Large intestine (tissue), 3 donors: ENCODE data around the gene PPP2R5E. TPM values are rescaled to one million over a fixed set of nuclear protein-coding genes. Genes with fewer than 3 reads are reported as not detected.
"Not testable (repeated sequence)": the region's sequence is repeated elsewhere in the genome, so short reads cannot be mapped to it uniquely, and the experiment has no call there.

Source experiments
- DNase-seq, 2 donors: peaks; one replicate each; pipeline versions ENCODE4 v3.0.0 to v3.0.0-alpha.2; 2013
- H3K27ac ChIP-seq: one replicate; pipeline ENCODE4 v1.5.1; 2013; ENCODE audit warnings: low read length
- H3K27me3 ChIP-seq: 2 replicates; pipeline ENCODE4 v1.6.1; 2013; ENCODE audit warnings: low read length; ENCODE audit not compliant: control insufficient read depth, insufficient read depth
- H3K36me3 ChIP-seq: 2 replicates; pipeline ENCODE4 v1.6.1; 2013; ENCODE audit warnings: low read length; ENCODE audit not compliant: control insufficient read depth, insufficient read depth
- H3K4me1 ChIP-seq: one replicate; pipeline ENCODE4 v1.6.1; 2013; ENCODE audit warnings: low read length; ENCODE audit not compliant: control insufficient read depth, insufficient read depth
- H3K4me3 ChIP-seq: one replicate; pipeline ENCODE4 v1.5.1; 2013; ENCODE audit warnings: low read length
- H3K9me3 ChIP-seq: one replicate; pipeline ENCODE4 v1.6.1; 2013; ENCODE audit warnings: mild to moderate bottlenecking, low read depth, low read length, moderate library complexity; ENCODE audit not compliant: control insufficient read depth
- WGBS: methylation state at CpG from one replicate; pipeline ENCODE4 v1.1.5; 2013; ENCODE audit warnings: low lambda C conversion rate; ENCODE audit not compliant: insufficient coverage; 5-methylcytosine and 5-hydroxymethylcytosine counted together
- polyA plus RNA-seq: library from polyadenylated mRNA; unstranded; fragments of 120-200 nt; gene quantifications from one replicate; pipeline ENCODE4 v1.2.1, GENCODE V29; 2013

Gene PPP2R5E
- polyA plus RNA-seq, 1 donor, result 22.4 TPM

DNA sequence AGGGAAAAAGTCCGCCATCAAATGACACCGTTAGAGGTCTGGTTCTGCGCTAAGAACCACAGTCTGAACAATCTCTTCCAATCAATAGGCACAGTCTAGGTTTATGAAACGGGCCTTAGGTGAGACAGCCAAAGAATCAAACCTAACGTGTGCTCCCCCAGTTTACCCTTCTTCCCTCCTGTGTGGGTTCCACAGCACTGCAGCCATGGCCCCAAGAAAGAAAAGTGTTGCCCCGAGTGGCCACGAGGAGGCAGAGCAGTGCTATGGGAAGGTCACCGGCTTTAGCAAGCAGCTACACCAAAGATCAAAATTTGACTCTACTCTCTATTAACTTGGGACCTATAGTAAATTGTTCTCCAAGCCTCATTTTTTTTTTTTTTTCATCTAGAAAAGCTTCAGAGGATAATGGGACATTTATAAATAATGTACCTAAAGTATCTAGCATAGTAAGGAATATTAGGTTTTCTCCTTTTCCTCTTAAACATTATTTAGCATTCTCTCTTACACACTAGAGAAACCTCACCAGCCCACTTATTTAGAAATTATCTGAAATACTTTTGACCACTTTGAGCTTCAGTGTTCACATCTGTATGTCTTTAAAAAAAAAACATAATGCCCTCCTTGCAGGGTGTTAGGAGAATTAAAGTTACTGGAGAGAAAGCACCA is 154.3 kb downstream of the PPP2R5E start:
- peak; percentile 32 to 35 for DNase-seq
- no peak overlapping the region for H3K4me3 ChIP-seq
- H3K9me3 ChIP-seq, result no peaks in the 10 kb centered on the region
- H3K27ac ChIP-seq, result no peak overlapping the region
- WGBS, result 60% methylated on average over 1 of the region's 8 CpGs
- no peaks in the 10 kb centered on the region for H3K27me3 ChIP-seq
- H3K36me3 ChIP-seq, result peaks cover 39% of the 10 kb centered on the region
- H3K4me1 ChIP-seq, result no peaks in the 10 kb centered on the region

DNA sequence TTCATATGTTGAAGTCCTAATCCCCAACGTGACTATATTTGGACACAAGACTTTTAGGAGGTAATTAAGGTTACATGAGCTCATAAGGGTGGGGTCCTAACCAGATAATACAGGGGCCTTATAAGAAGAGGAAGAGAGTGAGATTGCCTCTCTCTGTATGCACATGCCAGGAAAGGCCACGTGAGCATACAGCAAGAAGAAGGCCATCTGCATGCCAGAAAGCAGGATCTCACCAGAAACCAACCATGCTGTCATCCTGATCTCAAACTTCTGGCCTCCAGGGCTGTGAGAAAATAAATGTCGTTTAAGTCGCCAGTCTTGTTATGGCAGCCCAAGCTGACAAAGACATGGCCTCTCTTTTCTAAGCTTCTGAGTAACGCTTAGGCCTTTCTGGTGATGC is 155.5 kb downstream of the PPP2R5E start:
- Histone ChIP-seq H3K27ac (no peak overlapping the region), H3K4me1 (no peaks in the 10 kb centered on the region), H3K36me3 (peaks cover 45% of the 10 kb centered on the region), H3K4me3 (no peak overlapping the region), H3K9me3 (no peaks in the 10 kb centered on the region), H3K27me3 (no peaks in the 10 kb centered on the region)
- WGBS, result 100% methylated on average over 3 of the region's 5 CpGs
- DNase-seq, result no peak

DNA sequence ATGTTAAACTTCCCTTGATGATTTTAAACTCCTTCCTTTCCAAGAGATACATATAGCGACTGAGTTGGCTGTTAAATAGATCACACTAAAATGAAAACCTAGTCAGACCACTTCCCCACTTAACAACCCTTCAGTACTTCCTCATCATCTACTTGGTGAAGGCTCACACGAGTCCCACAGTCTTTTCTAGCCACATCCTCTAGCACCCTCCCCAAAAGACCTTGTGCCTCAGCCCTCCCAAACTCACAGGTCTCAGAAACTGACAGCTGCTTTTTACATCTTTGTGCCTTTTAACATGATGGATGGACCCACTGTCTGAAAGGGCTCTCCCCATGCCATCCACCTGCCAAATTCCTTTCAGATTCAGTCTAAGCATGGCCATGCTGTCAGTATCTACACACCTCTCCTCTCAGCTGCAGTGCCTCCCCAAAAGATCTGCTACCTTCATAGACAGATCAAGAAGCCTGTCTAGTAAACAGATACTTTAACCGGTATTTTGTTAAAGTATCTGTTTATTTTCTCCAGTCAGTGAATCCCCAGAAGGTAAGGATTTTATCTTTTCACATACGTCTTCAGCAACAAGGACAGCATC is 159.3 kb downstream of the PPP2R5E start:
- H3K9me3 ChIP-seq, result no peaks in the 10 kb centered on the region
- H3K36me3 ChIP-seq, result peaks cover 50% of the 10 kb centered on the region
- no peaks in the 10 kb centered on the region for H3K27me3 ChIP-seq
- H3K27ac ChIP-seq, result no peak overlapping the region
- peak in 1 of 2 donors; percentile 9 for DNase-seq
- no peaks in the 10 kb centered on the region for H3K4me1 ChIP-seq
- WGBS, result 100% methylated on average over 3 of the region's 4 CpGs
- H3K4me3 ChIP-seq, result no peak overlapping the region

DNA sequence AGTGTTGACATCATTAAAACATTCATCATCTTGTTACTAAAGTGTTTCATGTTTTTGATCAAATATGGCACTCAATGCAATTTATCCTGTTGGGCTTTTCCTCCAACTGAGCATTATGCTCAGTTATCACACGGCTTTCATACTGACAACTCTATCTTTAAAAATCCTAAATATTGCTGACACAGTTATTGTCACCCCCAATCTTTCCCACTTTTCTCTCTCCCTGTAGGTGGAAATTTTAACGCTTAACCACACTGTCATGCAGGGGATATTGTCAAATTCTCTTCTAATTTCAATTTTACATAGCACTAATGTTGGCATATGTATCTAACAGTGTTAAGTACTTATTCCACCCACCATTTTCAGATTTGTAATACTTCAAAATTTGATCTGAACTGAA is 164.7 kb downstream of the PPP2R5E start:
- H3K36me3 ChIP-seq, result peaks cover 28% of the 10 kb centered on the region
- no peak overlapping the region for H3K27ac ChIP-seq
- no peak overlapping the region for H3K4me3 ChIP-seq
- no peaks in the 10 kb centered on the region for H3K4me1 ChIP-seq
- 100% methylated on average over 1 of the region's 2 CpGs for WGBS
- no peak for DNase-seq
- no peaks in the 10 kb centered on the region for H3K27me3 ChIP-seq
- H3K9me3 ChIP-seq, result no peaks in the 10 kb centered on the region

DNA sequence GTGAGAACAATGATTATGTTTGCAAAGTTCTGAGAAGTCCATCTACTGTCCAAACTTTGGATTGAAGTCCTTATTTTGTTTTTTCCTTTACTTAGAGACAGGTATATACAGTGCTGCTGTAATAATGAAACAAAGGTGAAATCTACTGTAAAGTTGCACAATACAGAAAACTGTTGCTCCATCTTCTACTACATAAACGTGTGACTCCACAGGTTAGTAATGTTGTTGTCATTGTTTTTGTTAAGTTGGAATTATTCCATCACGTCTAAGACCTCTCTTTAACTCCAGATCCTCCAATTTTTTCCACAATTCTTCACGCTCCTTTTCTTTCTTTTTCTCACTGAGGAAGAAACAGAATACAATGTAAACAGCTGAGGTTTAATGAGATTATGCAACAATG is 167.4 kb downstream of the PPP2R5E start:
- Histone ChIP-seq H3K36me3 (peaks cover 11% of the 10 kb centered on the region), H3K27me3 (no peaks in the 10 kb centered on the region), H3K4me1 (no peaks in the 10 kb centered on the region), H3K9me3 (no peaks in the 10 kb centered on the region), H3K4me3 (no peak overlapping the region), H3K27ac (no peak overlapping the region)
- peak; percentile 20 to 63 for DNase-seq
- WGBS, result 70% methylated on average over 2 of the region's 3 CpGs

DNA sequence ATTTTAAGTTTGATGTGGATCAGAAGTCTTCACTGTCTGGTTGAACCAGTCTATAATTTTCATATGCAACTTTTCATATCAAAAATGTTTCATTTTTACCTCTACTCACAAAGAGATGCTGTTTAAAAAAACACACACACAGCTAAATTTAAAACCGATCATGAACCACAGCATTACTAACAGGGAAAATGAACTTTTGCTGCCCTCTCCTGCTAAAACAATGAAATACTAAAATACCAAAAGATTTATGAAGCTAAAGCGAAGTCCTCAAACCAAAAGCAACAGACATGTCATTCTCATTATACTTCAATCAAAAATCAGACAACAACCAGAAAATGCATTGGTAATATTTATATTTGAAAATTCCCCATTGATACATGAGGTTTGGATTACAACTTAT is 171.6 kb downstream of the PPP2R5E start:
- H3K4me1 ChIP-seq, H3K36me3 ChIP-seq, DNase-seq, H3K27me3 ChIP-seq, H3K9me3 ChIP-seq, H3K4me3 ChIP-seq, H3K27ac ChIP-seq: not testable (repeated sequence)
- WGBS, result no CpG with 5 or more reads among the region's 2 CpGs

DNA sequence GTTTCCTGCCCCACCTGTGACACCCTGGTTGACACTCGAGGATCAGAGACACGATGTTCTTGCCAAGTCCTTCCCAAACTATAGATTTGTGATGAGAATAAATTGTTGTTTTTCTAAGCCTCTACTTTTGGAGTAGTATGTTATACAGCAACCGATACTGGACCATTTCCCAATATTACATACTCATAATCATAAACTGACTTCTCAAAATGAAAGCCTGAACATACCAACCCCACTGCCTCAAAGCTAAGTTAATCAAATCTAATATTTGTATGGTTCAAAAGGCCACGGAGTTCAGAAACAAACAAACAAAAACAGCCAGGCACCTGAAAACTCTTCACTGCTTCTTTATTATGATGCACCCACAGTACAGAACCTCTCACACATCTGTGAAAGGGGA is 172.1 kb downstream of the PPP2R5E start:
- DNase-seq, result no peak
- no CpG with 5 or more reads among the region's 4 CpGs for WGBS
- H3K27me3 ChIP-seq, result no peaks in the 10 kb centered on the region
- no peak overlapping the region for H3K4me3 ChIP-seq
- no peaks in the 10 kb centered on the region for H3K4me1 ChIP-seq
- H3K9me3 ChIP-seq, result no peaks in the 10 kb centered on the region
- H3K36me3 ChIP-seq, result peaks cover 6% of the 10 kb centered on the region
- H3K27ac ChIP-seq, result no peak overlapping the region

DNA sequence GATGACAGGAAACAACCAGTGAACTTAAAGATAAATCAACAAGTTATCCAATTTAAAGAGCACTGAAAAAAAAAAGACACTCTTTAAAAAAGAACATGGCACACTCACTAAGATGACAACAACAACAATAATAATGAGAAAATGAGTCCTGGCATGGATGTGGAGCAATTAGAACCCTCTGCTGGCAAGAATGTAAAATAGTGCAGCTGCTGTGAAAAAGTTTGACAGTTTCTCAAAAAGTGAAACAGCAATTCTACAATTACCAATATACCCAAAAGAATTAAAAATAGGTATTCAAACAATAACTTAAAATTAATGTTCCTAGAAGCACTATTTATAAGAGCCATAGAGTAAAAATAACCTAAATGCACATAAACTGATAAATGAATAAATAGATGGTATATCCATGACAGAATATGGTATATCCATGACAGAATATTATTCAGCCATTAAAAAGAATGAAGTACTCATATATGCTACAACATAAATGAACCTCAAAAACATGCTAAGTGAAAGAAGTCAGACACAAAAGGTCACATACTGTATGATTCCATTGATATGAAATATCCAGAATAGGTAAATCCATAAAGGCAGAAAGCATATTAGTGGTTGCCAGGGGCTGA is 175.3 kb downstream of the PPP2R5E start:
- Histone ChIP-seq H3K27ac (no peak overlapping the region), H3K9me3 (no peaks in the 10 kb centered on the region), H3K4me1 (no peaks in the 10 kb centered on the region), H3K4me3 (no peak overlapping the region), H3K27me3 (no peaks in the 10 kb centered on the region), H3K36me3 (peaks cover 3% of the 10 kb centered on the region)
- DNase-seq, result no peak

DNA sequence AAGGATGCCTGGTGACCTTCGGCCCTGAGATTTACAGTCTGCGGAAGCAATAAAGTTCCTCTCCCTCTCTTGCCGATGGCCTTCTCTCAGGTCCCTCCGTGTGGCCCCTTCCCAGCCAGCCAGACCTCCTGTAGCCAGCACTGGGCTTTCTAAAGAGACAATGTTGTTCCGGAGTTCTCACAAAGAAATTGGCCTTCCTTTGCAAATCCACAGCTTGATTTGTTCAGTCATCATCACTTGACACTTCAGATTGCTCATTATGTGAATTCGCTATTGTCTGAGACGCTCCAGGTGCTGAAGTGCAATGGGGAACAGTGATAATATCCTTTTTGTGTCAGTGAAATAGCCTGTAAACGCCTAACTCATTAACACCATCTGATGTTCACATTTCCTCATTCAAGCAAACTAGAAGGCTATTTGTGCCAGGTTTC is 180.8 kb downstream of the PPP2R5E start:
- DNase-seq, result peak; percentile 25 to 79
- no peaks in the 10 kb centered on the region for H3K27me3 ChIP-seq
- no peak overlapping the region for H3K4me3 ChIP-seq
- H3K4me1 ChIP-seq, result no peaks in the 10 kb centered on the region
- H3K9me3 ChIP-seq, result no peaks in the 10 kb centered on the region
- WGBS, result 0% methylated on average over 1 of the region's 8 CpGs
- peak overlapping the region; percentile 45 for H3K27ac ChIP-seq
- H3K36me3 ChIP-seq, result no peaks in the 10 kb centered on the region

DNA sequence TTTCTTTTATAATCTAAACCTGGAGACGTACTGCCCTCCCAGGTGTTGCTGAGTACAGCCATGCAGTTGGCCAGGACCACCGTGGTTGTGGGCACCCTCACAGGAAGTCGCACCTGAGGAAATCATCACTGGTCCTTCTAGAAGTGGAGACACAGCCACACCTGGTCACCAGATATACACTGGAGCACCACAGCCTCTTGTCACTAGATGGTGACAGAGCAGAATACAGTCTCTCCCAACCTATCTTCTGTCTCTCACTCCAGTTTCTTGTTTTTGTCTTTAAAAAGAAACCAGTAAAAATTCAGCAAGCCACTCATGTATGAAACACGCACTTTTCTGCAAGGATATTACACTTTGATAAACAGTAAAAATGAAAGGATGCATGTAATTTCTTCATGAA is 181.4 kb downstream of the PPP2R5E start:
- no peak overlapping the region for H3K4me3 ChIP-seq
- H3K9me3 ChIP-seq, result no peaks in the 10 kb centered on the region
- no peaks in the 10 kb centered on the region for H3K27me3 ChIP-seq
- DNase-seq, result peak in 1 of 2 donors; percentile 35
- H3K27ac ChIP-seq, result peak overlapping the region; percentile 45
- H3K4me1 ChIP-seq, result no peaks in the 10 kb centered on the region
- no peaks in the 10 kb centered on the region for H3K36me3 ChIP-seq
- WGBS, result no CpG with 5 or more reads among the region's 4 CpGs

DNA sequence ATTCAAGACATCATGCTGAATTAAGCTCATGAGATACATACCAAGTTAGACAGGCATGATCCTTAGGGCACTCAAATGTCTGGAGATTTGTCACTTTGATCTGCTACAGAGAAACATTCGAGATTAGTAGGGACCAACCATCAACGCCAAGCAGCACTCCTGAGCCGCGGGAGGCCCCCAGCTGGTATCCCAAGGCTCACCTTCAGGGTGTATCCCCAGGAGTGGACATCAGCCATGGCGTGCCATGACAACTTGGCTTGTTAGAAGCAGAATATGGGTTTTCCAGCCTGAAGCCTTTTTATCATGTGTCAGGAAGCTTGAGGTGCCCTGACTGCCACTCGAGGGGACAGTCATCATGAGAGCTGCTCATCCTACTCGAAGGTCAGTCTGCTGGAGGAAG is 185.3 kb downstream of the PPP2R5E start:
- no peak for DNase-seq
- no peaks in the 10 kb centered on the region for H3K4me1 ChIP-seq
- no peak overlapping the region for H3K27ac ChIP-seq
- H3K27me3 ChIP-seq, result no peaks in the 10 kb centered on the region
- H3K36me3 ChIP-seq, result no peaks in the 10 kb centered on the region
- no peak overlapping the region for H3K4me3 ChIP-seq
- no peaks in the 10 kb centered on the region for H3K9me3 ChIP-seq
- WGBS, result no CpG with 5 or more reads among the region's 7 CpGs
